OCI-LY7 (cell line): ENCODE data around the gene PCCA. TPM values are rescaled to one million over a fixed set of nuclear protein-coding genes. Genes with fewer than 3 reads are reported as not detected.

Experiments
- BruUV-seq: library from RNA; stranded (reverse); fragments of 400-500 nt; replicated peaks from 2 replicates; lab custom pipeline; 2021; lab: Mats Ljungman, UMichigan
- CTCF ChIA-PET: fragments of 300-600 bp; sonication (Branson Sonifier 250); formaldehyde crosslinking; loops from one replicate; lab custom pipeline; 2022; ENCODE audit warnings: antibody characterized with exemption; ENCODE audit not compliant: unreplicated experiment; lab: Charles Lee
- POLR2A ChIA-PET: fragments of 300-600 bp; sonication (Branson Sonifier 250); formaldehyde crosslinking; loops from one replicate; lab custom pipeline; 2022; ENCODE audit warnings: antibody characterized with exemption; lab: Charles Lee
- DNase-seq: peaks from one replicate; pipeline ENCODE4 v3.0.0-alpha.2; 2015; ENCODE audit warnings: low spot score
- H2AFZ ChIP-seq: fragments of 200-600 bp; sonication (generic), shearing (Covaris generic); 2 replicates; pipeline ENCODE4 v1.6.1; 2014; ENCODE audit warnings: mild to moderate bottlenecking, antibody characterized with exemption, low read length, moderate library complexity
- H3K27ac ChIP-seq: fragments of 200-600 bp; sonication (generic); 2 replicates; pipeline ENCODE4 v1.5.1; 2014; ENCODE audit warnings: mixed run types, low read depth, mild to moderate bottlenecking, moderate library complexity, low read length, inconsistent platforms; ENCODE audit not compliant: poor library complexity, severe bottlenecking
- H3K36me3 ChIP-seq: fragments of 200-600 bp; sonication (generic); 2 replicates; pipeline ENCODE4 v1.6.1; 2014; ENCODE audit warnings: mild to moderate bottlenecking, antibody characterized with exemption, low read length, moderate library complexity, mixed read lengths; ENCODE audit not compliant: insufficient read depth
- H3K4me1 ChIP-seq: fragments of 200-600 bp; sonication (generic); 2 replicates; pipeline ENCODE4 v1.5.1; 2014; ENCODE audit warnings: mild to moderate bottlenecking, low read length; ENCODE audit not compliant: insufficient read depth, poor library complexity, severe bottlenecking
- H3K4me2 ChIP-seq: fragments of 200-600 bp; sonication (generic); 2 replicates; pipeline ENCODE4 v1.6.1; 2014; ENCODE audit warnings: mild to moderate bottlenecking, low read length
- H3K4me3 ChIP-seq: fragments of 200-600 bp; sonication (generic); 2 replicates; pipeline ENCODE4 v1.5.1; 2014; ENCODE audit warnings: mild to moderate bottlenecking, low read depth, low read length; ENCODE audit not compliant: poor library complexity, severe bottlenecking
- H3K79me2 ChIP-seq: fragments of 200-600 bp; sonication (generic); 2 replicates; pipeline ENCODE4 v1.6.1; 2016; ENCODE audit warnings: low read depth, mild to moderate bottlenecking, low read length, moderate library complexity, mixed read lengths; ENCODE audit not compliant: insufficient read depth
- H3K9me2 ChIP-seq: fragments of 200-600 bp; sonication (generic); 2 replicates; pipeline ENCODE4 v1.6.1; 2016; ENCODE audit warnings: mild to moderate bottlenecking, low read length, mixed read lengths; ENCODE audit not compliant: insufficient read depth
- H3K9me3 ChIP-seq: fragments of 200-600 bp; sonication (generic); 2 replicates; pipeline ENCODE4 v1.6.1; 2014; ENCODE audit warnings: mild to moderate bottlenecking, mixed run types, low read length, mixed read lengths
- H4K20me1 ChIP-seq: fragments of 200-600 bp; sonication (generic); 2 replicates; pipeline ENCODE4 v1.6.1; 2014; ENCODE audit warnings: mild to moderate bottlenecking, antibody characterized with exemption, low read length, moderate library complexity, mixed read lengths; ENCODE audit not compliant: insufficient read depth
- EZH2phosphoT487 ChIP-seq: fragments of 200-600 bp; sonication (generic); IDR thresholded peaks from 2 replicates; pipeline ENCODE4 v1.6.1; 2018; ENCODE audit warnings: low read depth, borderline replicate concordance, mild to moderate bottlenecking, mixed run types, antibody characterized with exemption, low read length, moderate library complexity, mixed read lengths
- intact Hi-C: fragments of 100-400 bp; cut with micrococcal nuclease; formaldehyde crosslinking; loops from one replicate; pipeline ENCODE4 v1.10.0; 2022; ENCODE audit not compliant: unreplicated experiment
- total RNA-seq, 2 experiments: library from RNA; depleted of rRNA in 1 of 2; stranded (reverse); fragments of >200 nt in 1 of 2; shearing (Covaris generic) in 1 of 2; gene quantifications; 2 replicates each; pipeline ENCODE4 v1.2.3, GENCODE V29; 2014 to 2022
- TF ChIP-seq, protein P1 (sequence below): fragments of 200-600 bp; sonication (generic); conservative IDR thresholded peaks from 2 replicates; pipeline ENCODE4 v1.5.1; 2014; ENCODE audit warnings: mild to moderate bottlenecking, antibody characterized with exemption, low read length, moderate library complexity, mixed read lengths

The PCCA gene
- total RNA-seq, 2 experiments from 2014 or later: 2.7 to 7.2 TPM

DNA sequence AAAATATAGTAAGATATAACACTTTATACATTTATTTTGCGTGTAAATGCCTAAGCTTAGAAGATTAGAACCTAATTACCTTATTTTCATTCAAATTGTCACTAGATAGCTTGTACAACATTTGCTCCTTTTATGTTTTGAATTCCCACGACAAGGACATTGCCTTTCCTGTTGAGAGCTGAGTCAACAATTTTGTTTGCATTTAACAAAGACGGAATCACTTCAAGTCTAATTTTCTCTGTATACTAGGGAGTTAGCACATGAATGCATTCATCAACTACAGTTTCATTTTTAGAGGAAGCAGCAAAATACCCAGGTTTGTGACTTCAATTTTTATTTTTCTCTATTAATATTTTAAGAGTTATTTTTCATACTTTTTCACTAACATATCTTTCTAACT lies 48.7 kb upstream of the PCCA start:
- intact Hi-C loops: no loop called here
- no peaks in the 10 kb centered on the region for H3K4me1 ChIP-seq
- no peak for DNase-seq
- ChIA-PET POLR2A (interaction anchor here (0.8 kb wide), 1 partner anchor 11 kb away, joined by 3 read pairs; no protein-coding TSS in a partner anchor), CTCF (no interaction called here)
- no peaks in the 10 kb centered on the region for H3K79me2 ChIP-seq
- BruUV-seq: no TSS peak
- H3K9me2 ChIP-seq: no peaks in the 10 kb centered on the region
- no peak for TF ChIP-seq EZH2phosphoT487
- TF ChIP-seq, protein P1, sequence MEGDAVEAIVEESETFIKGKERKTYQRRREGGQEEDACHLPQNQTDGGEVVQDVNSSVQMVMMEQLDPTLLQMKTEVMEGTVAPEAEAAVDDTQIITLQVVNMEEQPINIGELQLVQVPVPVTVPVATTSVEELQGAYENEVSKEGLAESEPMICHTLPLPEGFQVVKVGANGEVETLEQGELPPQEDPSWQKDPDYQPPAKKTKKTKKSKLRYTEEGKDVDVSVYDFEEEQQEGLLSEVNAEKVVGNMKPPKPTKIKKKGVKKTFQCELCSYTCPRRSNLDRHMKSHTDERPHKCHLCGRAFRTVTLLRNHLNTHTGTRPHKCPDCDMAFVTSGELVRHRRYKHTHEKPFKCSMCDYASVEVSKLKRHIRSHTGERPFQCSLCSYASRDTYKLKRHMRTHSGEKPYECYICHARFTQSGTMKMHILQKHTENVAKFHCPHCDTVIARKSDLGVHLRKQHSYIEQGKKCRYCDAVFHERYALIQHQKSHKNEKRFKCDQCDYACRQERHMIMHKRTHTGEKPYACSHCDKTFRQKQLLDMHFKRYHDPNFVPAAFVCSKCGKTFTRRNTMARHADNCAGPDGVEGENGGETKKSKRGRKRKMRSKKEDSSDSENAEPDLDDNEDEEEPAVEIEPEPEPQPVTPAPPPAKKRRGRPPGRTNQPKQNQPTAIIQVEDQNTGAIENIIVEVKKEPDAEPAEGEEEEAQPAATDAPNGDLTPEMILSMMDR: no peak
- H2AFZ ChIP-seq: no peak overlapping the region
- H4K20me1 ChIP-seq: no peaks in the 10 kb centered on the region
- H3K4me3 ChIP-seq: no peak overlapping the region
- no peak overlapping the region for H3K4me2 ChIP-seq
- no peak overlapping the region for H3K27ac ChIP-seq
- H3K9me3 ChIP-seq: no peaks in the 10 kb centered on the region
- H3K36me3 ChIP-seq: no peaks in the 10 kb centered on the region

DNA sequence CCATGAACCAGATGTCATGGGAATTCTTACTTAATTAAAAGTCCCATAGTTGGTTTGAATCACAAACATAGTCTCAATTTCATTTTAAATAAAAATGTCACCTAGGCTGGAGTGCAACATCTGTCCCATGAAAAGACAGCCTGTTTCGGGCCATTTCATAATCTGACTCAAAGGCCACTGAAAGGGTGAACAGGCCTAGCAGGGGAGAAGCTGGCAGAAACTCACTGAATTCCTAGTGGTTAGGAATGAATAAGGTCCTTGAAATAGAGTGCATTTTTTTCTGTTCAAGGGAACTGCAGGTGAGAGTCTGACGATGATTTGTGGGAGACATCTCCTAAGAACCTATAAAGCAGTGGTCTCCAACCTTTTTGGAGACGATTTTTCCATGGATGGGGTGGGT lies 44.0 kb upstream of the PCCA start:
- no peaks in the 10 kb centered on the region for H3K9me3 ChIP-seq
- no peaks in the 10 kb centered on the region for H3K36me3 ChIP-seq
- H3K4me1 ChIP-seq: no peaks in the 10 kb centered on the region
- ChIA-PET POLR2A (no interaction called here), CTCF (no interaction called here)
- H2AFZ ChIP-seq: no peak overlapping the region
- H3K27ac ChIP-seq: no peak overlapping the region
- H3K4me3 ChIP-seq: no peak overlapping the region
- intact Hi-C loops: no loop called here
- no peaks in the 10 kb centered on the region for H3K79me2 ChIP-seq
- TF ChIP-seq EZH2phosphoT487: no peak
- TF ChIP-seq, protein P1: no peak
- BruUV-seq: no TSS peak
- no peaks in the 10 kb centered on the region for H3K9me2 ChIP-seq
- DNase-seq: no peak
- H3K4me2 ChIP-seq: no peak overlapping the region
- H4K20me1 ChIP-seq: no peaks in the 10 kb centered on the region

GRCh38 chr13:100045355-100045754 lies 43.5 kb upstream of the PCCA start:
- Histone ChIP-seq H3K27ac (no peak overlapping the region), H2AFZ (no peak overlapping the region), H3K9me2 (no peaks in the 10 kb centered on the region), H3K4me3 (no peak overlapping the region), H4K20me1 (no peaks in the 10 kb centered on the region), H3K36me3 (no peaks in the 10 kb centered on the region), H3K4me1 (no peaks in the 10 kb centered on the region), H3K79me2 (no peaks in the 10 kb centered on the region), H3K4me2 (no peak overlapping the region), H3K9me3 (no peaks in the 10 kb centered on the region)
- ChIA-PET POLR2A (no interaction called here), CTCF (no interaction called here)
- TF ChIP-seq, protein P1: no peak
- no peak for TF ChIP-seq EZH2phosphoT487
- no peak for DNase-seq
- BruUV-seq: no TSS peak
- intact Hi-C loops: no loop called here
